T1000 (cell line): ENCODE results near the gene ULK4.
"Not testable (repeated sequence)": the region's sequence is repeated elsewhere in the genome, so short reads cannot be mapped to it uniquely, and the experiment has no call there.

ENCODE experiments used
- DNase-seq: peaks from one replicate; lab custom pipeline; 2025; ENCODE audit warnings: mixed read lengths; lab: John Stamatoyannopoulos, UW

ULK4 gene

DNA sequence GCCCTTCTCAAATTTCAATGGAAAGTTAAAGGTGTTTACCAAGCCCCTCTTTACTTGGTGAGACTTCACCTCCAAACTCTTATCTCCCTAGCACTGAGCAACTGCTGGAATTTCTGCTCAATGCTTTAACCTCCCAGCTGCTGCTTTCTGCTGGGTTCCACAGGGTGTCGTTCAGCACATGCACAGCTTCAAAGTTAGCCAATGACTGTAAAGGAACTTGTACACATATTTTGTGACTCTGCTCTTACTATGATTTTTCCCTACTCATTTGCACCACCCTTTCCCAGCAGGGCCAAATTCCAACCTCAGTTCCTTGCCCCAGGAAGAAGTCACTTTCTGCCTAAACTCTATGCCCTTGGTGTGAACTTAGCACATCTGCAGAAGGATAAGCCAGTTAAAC is 89.7 kb downstream of the ULK4 start:
- DNase-seq, result no peak

DNA sequence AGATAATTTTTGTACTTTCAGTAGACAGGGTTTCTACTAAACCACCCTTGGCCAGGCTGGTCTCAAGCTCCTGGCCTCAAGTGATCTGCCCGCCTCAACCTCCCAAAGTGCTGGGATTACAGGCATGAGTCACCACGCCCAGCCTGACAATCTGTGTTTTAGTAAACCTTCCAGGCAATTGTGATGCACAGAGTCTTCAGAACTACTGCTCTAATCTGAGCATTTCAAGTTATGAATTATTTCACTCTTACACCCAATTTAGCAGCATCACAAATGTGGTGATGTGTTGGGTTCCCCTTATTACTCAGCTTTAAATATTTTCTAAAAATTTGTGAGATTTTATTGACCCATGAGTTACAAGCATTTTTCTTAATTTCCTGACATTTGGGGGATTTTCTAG is 94.4 kb downstream of the ULK4 start:
- no peak for DNase-seq

DNA sequence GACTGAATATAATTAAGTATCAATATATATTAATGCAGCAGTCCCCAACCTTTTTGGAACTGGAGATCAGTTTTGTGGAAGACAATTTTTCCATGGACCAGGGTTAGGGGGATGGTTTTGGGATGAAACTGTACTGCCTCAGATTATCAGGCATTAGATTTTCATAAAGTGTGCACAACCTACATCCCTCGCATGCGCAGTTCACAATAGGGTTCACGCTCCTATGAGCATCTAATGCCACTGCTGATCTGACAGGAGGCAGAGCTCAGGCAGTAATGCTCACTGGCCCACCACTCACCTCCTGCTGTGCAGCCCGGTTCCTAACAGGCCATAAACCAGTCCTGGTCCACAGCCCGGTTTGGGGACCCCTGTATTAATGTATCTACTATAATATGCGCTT is 95.6 kb downstream of the ULK4 start:
- DNase-seq, result no peak

DNA sequence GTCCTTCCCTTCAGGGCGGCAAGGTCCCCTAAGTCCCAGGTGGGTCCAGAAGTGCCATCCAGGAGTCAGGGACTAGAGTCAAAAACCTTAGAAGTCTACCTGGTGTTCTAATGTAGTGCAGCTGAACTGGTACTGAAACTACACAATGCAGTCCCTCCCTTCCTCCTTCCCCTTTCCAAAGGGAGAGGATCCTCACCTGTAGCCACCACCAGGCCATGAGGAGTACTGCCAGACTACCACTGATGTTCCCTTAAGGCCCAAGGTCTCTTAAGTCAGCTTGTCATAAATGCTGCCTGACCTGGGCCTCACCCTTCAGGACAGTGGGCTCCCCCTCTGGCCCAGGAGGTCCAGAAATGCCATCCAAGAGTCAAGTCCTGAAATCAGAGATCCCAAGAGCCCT is 98.9 kb downstream of the ULK4 start:
- no peak for DNase-seq

DNA sequence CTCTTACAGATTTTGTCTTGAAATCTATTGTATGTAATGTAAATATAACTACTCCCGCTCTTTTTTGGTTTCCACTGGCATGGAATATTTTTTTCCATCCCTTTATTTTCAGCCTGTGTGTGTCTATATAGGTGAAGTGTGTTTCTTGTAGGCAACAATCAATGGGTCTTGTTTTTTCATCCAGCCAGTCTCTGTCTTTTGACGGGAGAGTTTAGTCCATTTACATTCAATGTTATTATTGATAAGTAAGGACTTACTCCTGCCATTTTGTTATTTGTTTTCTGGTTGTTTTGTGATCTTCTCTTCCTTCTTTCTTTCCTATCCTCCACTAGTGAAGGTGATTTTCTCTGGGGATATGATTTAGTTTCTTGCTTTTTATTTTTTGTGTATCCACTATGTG is 101.4 kb downstream of the ULK4 start:
- not testable (repeated sequence) for DNase-seq

DNA sequence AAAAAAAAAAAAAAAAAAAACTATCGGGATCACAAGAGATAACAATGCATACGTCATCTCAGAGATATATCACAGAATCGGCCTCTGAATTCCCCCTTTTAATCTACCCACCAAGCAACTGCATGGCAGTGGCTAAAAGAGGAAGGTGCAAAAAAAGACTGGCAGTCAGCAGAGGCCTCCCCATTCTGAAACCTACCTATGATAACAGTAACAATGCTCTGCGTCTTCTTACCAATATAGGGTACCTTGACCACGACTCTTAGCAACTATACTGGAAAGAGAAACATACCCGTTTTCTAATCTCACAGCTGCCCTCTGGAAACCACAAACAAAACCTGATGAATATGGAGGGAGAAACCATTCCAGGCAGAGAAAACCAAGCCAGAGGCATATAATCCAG is 106.9 kb downstream of the ULK4 start:
- no peak for DNase-seq

DNA sequence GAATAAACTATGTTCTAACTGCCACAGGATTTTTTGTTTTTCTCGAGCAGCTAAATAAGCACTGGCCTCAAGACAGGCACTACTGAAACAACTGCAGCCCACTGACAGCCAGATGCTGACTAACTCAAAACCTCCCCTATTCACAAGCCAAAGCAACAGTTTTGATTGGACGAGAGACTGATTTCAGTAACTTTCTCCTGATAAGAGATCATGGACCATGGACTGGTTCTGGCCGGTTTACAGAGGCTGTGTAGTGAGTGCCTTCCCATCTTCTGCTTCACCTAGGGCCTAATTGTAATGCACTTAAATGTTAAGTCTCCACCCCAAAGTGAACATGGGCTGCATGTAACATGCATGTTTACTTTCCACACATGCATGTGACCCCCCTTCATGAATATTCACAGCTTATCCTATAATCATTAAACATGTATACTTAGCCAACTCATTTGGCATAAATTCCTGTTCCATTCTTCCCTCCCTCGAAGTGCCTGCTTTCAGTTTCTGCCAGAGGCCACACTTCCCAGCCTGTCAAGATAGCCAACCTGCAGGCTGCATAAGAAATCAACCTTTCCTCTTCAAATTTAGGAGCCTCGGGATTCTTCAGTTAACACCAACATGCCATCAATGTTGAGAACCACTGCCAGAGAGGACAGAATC is 108.2 kb downstream of the ULK4 start:
- no peak for DNase-seq

DNA sequence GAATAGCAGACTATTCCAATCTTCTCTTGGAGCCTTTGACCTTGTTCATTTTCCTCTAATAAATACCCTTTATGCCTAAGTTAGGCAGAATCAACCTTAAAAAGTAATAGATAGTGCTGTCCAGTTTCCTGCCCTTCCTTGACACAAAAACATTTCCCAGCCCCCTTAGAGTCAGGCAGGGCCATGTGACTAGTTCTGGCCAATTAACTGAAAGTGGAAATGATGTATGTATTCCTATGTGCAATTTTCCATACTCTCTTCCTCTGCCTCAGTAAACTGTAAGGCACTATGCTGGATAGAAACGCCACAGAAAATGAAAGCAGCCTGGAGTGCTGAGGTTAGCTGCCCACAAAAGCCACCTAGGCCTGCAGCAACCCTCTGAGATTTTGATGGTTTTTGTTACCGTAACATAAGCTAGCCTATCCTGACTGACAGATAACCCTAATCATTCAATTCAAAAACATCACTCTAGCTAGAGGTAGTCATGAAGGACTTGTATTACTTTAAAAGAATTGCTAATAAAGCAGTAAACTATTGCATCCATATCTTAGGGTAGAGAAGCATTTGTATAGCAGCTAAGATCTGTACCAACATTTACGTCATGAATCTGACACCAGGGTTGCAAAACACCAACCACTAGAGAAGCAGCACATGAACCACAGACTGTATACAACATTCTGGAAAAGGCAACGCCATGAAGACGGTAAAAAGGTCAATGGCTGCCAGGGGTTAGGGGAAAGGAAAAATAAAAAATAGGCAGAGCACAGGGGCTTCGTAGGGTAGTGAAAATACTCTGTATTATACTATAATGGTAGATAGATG is 112.9 kb downstream of the ULK4 start:
- DNase-seq, result no peak

DNA sequence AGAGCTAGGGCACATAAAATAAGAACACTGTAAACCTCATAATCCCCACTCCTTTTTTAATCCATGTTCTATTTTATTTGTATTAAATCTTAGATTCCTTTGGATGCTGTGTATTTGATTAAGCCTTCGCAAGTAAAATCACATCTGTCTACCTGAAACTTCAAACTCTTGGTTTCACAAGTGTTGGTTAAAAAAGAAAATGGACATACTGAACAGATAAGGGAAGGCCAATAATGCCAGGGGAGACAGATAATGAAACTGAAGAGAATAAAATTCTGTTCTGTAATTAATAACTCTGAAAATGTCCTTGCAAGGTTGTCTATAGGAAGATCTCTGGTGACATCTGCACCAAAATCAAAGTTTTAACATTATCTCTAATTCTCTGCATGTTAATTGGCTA is 114.2 kb downstream of the ULK4 start:
- no peak for DNase-seq

DNA sequence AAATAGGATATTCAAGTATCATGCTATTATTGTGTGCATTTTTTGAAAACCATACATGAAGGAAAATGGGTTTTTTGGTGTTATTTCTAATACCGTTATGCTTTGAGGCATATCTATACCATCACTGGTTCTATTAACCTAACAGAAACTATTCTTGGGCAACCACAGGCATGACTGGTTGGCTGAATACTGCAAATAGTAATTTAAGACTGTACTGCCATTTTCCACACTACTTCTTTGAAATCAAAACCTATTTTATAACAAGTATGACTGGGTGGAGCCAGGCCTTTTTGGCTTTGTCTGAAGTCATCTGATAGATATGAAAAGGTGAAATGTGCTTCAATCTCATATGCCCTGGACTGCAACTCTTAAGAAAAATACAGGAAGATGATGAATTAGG is 115.1 kb downstream of the ULK4 start:
- no peak for DNase-seq

DNA sequence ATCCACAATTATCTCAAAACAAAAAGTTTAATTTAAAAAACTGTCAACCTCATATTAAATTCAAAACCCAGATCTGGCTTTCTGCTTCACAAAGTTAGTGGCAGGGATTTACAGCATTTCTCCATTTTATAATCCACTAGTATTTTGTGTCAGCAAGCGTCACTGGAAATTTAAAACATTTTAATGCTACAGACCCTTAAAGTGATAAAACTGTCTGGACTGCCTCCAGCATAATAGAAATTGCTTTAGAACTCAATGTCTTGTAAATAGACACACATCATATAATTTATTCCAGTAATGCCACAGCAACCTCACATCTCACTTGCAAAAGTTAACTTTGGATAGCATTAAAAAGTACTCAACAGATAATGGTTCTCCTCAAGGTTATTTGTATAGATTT is 116.1 kb downstream of the ULK4 start:
- no peak for DNase-seq

DNA sequence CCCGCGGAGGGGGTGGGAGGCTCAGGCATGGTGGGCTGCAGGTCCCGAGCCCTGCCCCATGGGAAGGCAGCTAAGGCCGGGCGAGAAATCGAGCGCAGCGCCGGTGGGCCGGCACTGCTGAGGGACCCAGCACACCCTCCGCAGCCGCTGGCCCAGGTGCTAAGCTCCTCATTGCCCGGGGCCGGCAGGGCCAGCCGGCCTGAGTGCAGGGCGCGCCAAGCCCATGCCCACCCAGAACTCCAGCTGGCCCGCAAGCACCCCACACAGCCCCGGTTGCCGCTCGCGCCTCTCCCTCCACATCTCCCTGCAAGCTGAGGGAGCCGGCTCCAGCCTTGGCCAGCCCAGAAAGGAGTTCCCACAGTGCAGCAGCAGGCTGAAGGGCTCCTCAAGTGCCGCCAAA is 117.6 kb downstream of the ULK4 start:
- DNase-seq, result not testable (repeated sequence)

DNA sequence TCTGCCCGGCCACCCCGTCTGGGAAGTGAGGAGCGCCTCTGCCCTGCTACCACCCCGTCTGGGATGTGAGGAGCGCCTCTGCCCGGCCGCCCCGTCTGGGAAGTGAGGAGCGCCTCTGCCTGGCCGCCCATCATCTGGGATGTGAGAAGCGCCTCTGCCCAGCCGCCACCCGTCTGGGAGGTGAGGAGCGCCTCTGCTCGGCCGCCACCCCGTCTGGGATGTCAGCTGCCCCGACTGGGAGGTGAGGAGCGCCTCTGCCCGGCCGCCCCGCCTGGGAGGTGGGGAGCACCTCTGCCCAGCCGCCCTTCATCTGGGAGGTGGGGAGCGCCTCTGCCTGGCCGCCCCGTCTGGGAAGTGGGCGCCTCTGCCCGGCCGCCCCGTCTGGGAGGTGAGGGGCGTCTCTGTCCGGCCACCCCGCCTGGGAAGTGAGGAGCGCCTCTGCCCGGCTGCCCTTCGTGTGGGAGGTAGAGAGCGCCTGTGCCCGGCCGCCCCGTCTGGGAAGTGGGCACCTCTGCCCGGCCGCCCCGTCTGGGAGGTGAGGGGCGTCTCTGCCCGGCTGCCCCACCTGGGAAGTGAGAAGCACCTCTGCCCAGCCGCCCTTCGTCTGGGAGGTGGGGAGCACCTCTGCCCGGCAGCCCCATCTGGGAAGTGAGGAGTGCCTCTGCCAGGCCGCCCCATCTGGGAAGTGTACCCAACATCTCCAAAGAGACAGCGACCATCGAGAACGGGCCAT is 120.8 kb downstream of the ULK4 start:
- not testable (repeated sequence) for DNase-seq

DNA sequence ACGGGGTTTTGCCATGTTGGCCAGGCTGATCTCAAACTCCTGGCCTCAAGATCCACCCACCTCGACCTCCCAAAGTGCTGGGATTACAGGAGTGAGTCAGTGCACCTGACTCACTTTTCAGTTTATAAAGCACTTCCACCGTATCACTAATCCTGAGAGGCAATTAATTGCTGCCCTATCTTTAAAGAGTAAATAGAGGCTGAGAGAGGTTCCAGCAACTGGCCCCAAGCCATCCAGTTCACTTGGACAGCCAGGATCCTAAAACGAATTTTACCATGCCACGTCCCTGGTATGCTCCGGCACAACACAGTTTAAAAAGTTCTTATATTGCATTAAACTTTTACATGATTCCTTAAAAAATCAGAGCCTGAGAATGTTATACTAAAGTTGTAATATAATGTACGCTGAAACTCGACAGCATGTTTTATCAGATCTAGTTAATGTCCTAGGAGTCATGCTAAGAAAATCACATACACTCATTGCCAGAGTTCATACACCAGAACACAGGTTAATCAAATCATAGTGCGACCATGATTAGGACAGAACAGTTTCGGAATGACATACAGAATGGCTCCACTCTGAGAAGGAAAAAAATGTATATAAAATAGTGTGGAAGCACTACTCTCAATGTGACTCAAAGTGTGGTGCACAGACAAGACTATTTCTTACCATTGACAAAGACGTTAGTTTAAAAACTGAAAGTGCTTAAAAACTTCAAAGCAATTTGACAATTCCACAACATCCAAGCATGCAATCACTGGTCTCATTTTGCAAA is 125.4 kb downstream of the ULK4 start:
- no peak for DNase-seq

DNA sequence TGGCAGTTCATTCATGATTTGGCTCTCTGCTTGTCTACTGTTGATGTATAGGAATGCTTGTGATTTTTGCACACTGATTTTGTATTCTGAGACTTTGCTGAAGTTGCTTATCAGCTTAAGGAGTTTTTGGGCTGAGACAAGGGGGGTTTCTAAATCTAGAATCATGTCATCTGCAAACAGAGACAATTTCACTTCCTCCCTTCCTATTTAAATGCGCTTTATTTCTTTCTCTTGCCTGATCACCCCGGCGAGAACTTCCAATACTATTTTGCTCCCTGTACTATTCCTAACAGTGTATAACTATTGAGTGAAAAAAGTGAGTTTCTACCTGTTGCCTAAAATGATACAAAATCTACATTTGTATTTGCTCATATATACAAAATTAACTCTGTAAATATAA is 128.3 kb downstream of the ULK4 start:
- DNase-seq, result no peak

DNA sequence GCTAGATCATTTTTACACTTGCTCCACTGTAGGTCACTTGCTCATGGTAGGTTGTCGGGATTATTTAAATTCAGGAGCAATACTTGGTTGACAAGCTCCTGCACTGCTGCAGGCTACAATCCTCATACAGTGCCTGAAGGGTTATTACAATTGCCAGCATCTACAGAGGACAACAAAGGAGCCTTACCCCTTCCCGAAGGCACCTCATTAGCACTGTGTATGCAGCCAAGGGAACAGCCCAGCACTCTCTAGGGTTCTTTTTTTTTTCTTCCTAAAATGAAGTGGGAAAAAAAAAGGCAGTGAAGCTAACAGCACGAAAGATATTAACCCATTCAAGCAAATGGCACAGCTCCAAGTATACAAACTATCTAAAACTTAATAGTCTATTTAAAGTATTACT is 142.7 kb downstream of the ULK4 start:
- no peak for DNase-seq

DNA sequence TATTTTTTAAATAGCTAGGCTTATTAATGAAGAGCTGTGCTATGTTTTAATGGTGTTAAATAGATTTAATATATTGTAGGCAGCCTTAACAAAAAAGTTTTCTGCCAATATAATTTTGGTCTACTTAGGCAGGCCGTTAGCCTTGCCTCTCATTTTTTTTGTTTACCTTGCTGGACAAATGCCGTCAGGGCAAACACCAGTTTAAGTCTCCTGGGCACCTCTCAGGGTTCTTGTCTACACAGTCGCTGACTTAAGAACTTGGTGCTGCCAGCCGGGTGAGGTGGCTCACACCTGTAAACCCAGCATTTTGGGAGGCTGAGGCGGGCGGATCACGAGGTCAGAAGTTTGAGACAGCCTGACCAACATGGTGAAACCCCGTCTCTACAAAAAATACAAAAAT is 153.3 kb downstream of the ULK4 start:
- no peak for DNase-seq

DNA sequence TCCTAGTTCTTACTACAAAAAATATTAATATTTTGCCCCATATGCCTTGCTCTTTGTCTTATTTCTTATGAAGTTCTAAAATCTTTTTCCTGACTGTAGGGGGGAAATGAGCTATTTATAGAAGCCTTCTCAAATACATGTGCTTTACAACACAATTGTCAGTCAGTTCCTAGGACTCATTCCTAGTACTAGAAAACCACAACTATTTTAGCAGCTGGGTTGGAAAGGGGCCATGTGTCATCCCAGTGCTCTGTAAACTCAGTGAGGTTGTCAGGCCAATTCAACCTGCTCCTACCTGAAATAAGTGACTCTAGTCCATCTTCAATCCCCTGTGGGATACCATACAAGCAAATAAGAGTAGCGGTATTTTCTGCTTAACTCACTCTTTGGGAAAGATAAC is 153.8 kb downstream of the ULK4 start:
- DNase-seq, result no peak

DNA sequence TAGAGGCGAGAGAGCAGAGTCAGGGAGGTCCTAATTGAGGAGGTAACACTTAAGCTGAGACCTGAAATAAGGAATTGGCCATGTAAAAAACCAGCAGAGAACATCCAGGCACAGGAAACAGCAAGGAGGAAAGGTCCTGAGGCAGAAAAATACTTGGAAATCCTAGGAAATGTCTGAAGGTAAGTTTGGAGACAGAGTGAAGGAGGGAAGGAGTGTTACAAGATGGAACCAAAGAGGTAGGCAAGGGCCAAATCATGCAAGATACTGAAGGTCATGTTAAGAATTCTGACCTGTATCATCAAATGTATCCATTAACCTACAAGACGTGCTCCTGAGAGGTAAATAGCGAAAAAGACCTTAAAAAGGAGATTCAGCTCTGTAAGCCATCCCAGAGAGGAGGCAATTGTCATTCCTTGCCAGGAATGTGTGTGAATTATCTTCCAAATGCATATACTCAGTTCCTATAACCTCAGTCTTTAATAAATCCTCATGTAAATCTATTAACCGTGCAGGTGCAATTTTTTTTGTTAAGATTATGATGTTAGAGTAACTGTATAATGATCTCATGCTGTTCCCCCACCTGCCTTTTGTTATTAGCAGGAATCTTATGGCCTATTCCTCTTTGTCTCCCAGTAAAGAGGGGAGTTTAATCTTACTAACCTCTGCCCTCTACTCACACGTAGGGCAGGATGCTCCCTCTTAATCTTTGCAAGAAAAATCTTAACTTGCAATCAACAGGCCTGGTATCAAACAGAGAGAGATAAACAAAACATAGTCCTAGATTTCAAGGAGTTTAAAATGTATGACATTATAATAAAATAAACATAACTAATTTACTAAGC is 166.9 kb downstream of the ULK4 start:
- DNase-seq, result no peak

DNA sequence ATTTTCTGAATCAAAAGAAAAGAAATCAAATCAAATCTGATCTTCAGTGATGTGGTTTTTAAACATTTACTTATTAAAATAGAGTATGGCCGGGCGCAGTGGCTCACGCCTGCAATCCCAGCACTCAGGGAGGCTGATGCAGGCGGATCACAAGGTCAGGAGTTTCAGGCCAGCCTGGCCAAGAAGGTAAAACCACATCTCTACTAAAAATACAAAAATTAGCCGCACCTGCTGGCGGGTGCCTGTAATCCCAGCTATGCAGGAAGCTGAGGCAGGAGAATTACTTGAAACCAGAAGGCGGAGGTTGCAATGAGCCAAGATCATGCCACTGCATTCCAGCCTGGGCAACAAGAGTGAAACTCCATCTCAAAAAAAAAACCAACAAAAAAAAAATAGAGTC is 169.1 kb downstream of the ULK4 start:
- DNase-seq, result no peak

DNA sequence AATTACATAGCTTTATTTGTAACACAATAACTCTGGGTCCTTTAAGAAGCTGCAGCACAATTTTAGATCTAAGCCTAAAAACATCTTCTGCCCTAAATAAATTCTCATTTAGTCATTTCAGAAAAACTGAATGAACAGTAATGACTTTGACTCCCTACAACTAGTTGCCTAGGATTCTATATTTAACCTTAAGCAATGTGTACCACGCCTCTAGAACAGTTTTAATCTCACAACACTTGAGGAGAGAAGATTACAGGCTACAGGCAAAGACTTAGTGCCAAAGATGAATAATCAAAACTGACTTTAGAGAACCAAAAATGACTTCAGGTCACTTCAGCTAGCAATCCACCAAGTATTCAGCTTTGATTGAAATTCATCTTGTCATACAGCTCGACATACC is 192.8 kb downstream of the ULK4 start:
- no peak for DNase-seq
